ENCODE data around the gene SPDL1. TPM values are rescaled to one million over a fixed set of nuclear protein-coding genes. Genes with fewer than 3 reads are reported as not detected.

Gene SPDL1
- total and polyA plus RNA-seq, 8 donors = 6.4 to 43.2 (median 33.3) TPM

DNA sequence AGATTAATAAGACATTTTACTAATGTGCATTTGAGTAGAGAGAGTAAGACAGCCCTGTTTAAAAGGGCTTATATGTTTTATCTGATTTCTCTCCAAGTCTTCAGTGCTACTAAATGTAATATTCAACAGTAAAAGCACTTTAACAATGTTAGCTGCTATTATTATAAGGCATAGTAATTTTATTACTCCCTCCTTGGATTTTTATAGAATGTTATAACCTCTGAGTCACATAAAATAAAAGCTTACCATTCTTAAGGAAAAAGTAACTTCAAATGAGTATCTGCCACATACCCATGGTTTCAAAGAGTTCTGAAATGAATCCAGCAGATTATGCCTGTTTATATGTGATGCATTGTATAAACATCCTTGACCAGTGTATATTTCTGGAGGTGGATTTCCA lies 19.0 kb downstream of the SPDL1 start:
- Histone ChIP-seq H3K27ac (no peak overlapping the region), H3K4me1 (no peaks in the 10 kb centered on the region), H3K4me3 (no peak overlapping the region), H3K9me3 (no peaks in the 10 kb centered on the region), H3K27me3 (no peaks in the 10 kb centered on the region), H3K36me3 (peaks cover 0 to 55% of the 10 kb centered on the region in 2 donors)
- DNase-seq (no peak), ATAC-seq (no peak)
- intact Hi-C loops (cut with DNase I) = no loop called here
- TF ChIP-seq, protein P1, sequence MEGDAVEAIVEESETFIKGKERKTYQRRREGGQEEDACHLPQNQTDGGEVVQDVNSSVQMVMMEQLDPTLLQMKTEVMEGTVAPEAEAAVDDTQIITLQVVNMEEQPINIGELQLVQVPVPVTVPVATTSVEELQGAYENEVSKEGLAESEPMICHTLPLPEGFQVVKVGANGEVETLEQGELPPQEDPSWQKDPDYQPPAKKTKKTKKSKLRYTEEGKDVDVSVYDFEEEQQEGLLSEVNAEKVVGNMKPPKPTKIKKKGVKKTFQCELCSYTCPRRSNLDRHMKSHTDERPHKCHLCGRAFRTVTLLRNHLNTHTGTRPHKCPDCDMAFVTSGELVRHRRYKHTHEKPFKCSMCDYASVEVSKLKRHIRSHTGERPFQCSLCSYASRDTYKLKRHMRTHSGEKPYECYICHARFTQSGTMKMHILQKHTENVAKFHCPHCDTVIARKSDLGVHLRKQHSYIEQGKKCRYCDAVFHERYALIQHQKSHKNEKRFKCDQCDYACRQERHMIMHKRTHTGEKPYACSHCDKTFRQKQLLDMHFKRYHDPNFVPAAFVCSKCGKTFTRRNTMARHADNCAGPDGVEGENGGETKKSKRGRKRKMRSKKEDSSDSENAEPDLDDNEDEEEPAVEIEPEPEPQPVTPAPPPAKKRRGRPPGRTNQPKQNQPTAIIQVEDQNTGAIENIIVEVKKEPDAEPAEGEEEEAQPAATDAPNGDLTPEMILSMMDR (IDR thresholded peaks at IDR 0.05) = no peak

DNA sequence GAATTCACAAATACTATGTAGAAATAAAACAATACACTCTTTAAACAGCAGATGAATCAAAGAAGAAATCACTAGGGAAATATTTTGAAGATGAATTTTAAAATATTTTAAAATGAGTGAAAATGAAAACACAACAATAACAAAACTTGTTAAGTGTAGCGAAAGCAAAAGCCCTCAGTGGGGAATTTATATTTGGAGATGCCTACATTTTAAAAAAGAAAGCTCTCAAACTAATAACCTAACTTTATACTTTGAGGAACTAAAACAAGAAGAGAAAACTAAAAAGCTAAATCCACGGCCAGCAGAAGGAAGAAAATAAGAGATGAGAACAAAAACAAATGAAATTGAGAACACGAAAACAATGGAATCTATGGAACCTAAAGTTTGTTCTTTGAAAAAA lies 22.7 kb downstream of the SPDL1 start:
- TF ChIP-seq, protein P1 (IDR thresholded peaks at IDR 0.05) = no peak
- intact Hi-C loops (cut with DNase I) = no loop called here
- Histone ChIP-seq H3K27me3 (no peaks in the 10 kb centered on the region), H3K36me3 (peaks cover 0 to 26% of the 10 kb centered on the region in 2 donors), H3K4me1 (no peaks in the 10 kb centered on the region), H3K9me3 (peaks cover 0 to 5% of the 10 kb centered on the region in 2 donors), H3K27ac (no peak overlapping the region), H3K4me3 (no peak overlapping the region)
- no peak for ATAC-seq
- DNase-seq = no peak

DNA sequence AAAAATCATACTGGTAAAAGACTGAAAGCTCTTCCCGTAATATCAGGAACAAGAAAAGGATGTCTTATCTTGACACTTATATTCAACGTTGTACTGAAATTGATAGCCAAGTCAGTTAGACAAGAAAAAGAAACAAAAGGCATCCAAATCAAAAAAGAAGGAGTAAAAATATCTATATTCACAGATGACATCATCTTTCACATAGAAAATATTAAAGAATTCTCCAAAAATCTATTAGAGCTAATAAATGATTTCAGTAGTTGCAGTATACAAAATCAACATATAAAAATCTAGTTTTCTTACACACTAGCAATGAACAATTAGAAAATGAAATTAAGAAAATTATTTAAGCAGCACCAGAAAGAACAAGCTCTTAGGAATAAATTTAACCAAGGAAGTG lies 24.3 kb downstream of the SPDL1 start:
- TF ChIP-seq, protein P1 (IDR thresholded peaks at IDR 0.05) = no peak
- H3K27ac ChIP-seq = no peak overlapping the region
- peaks cover 0 to 5% of the 10 kb centered on the region in 2 donors for H3K9me3 ChIP-seq
- DNase-seq (no peak), ATAC-seq (no peak)
- intact Hi-C loops (cut with DNase I) = no loop called here
- H3K36me3 ChIP-seq = peaks cover 0 to 15% of the 10 kb centered on the region in 2 donors
- H3K4me1 ChIP-seq = no peaks in the 10 kb centered on the region
- no peak overlapping the region for H3K4me3 ChIP-seq
- H3K27me3 ChIP-seq = no peaks in the 10 kb centered on the region

DNA sequence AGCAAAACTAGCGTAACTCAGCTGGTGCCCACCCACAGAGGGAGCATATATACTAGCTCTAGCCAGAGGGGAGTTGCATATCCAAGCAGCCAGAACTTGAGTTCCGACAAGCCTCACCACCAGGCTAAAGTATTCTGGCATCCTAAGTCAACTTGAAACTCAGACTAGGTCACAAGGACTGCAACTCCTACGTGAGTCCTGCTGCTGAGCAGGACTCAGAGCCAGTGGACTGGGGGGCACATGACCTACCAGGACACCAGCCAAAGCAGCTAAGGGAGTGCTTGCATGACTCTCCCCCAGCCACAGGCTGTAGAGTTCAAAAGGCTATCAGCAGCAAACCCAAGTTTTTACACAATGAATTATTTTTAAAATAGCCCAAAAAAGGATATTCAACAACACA lies 26.1 kb downstream of the SPDL1 start:
- no peaks in the 10 kb centered on the region for H3K4me1 ChIP-seq
- H3K4me3 ChIP-seq = no peak overlapping the region
- ATAC-seq (no peak), DNase-seq (no peak)
- H3K27me3 ChIP-seq = no peaks in the 10 kb centered on the region
- no peak overlapping the region for H3K27ac ChIP-seq
- peaks cover 0 to 5% of the 10 kb centered on the region in 2 donors for H3K9me3 ChIP-seq
- peaks cover 0 to 4% of the 10 kb centered on the region in 2 donors for H3K36me3 ChIP-seq
- TF ChIP-seq, protein P1 (IDR thresholded peaks at IDR 0.05) = no peak
- intact Hi-C loops (cut with DNase I) = no loop called here

DNA sequence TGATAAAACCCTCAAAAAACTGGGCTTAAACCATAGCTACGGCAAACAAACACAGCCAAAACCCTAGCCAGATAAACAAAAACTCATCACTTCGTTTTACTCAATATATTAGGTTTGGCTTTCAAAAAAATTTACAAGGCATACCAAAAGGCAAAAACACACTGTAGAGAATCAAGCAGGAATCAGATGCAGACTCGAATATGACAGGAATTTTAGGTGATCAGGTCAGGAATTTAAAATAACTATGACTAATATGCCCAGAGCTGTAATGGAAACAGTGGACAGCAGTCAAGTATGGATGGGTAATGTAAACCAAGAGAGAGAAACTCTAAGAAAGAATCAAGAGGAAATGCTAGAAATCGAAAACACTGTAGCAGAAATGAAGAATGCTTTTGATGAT lies 27.0 kb downstream of the SPDL1 start:
- H3K4me3 ChIP-seq = no peak overlapping the region
- ATAC-seq (no peak), DNase-seq (no peak)
- H3K36me3 ChIP-seq = no peaks in the 10 kb centered on the region
- TF ChIP-seq, protein P1 (IDR thresholded peaks at IDR 0.05) = no peak
- no peak overlapping the region for H3K27ac ChIP-seq
- H3K27me3 ChIP-seq = no peaks in the 10 kb centered on the region
- no peaks in the 10 kb centered on the region for H3K4me1 ChIP-seq
- intact Hi-C loops (cut with DNase I) = no loop called here
- H3K9me3 ChIP-seq = peaks cover 0 to 5% of the 10 kb centered on the region in 2 donors

All from left lung (tissue), 10 donors.